Testis (tissue), 2 donors: ENCODE data around the gene PRKX.

Source experiments
- POLR2A ChIP-seq: fragments of 450-650 bp; IDR thresholded peaks from one replicate; pipeline ENCODE4 v1.6.1; 2017; ENCODE audit warnings: antibody characterized with exemption, mild to moderate bottlenecking, moderate library complexity
- TF ChIP-seq, protein P1 (sequence below), 3 experiments: fragments of 450-650 bp in 2 of 3; fragments of 200-600 bp in 1 of 3; sonication (generic) in 1 of 3; IDR thresholded peaks; one replicate each; pipeline ENCODE4 v1.5.1; 2016 to 2019; ENCODE audit warnings: antibody characterized with exemption in 3 of 3, mild to moderate bottlenecking in 2 of 3, moderate library complexity in 1 of 3

DNA sequence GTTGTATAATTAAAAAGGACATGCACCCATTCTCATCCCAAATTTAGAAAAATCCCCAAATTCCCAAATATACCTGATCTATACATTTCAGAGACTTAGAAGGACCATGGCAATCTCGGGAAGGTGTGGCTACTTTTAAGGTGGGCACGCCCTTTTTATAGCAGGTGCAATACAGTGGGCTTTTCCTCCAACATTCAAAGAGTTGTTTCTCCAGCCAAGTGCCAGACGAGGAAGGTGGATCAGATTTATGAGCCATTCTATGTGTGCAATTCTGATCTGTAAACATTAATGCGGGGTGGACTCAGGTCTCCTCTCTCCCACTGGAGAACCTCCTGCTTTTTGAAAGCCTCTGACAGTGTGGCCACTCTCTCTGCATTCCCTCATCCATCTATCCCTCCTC, 33.8 kb downstream of the PRKX start:
- TF ChIP-seq, protein P1, sequence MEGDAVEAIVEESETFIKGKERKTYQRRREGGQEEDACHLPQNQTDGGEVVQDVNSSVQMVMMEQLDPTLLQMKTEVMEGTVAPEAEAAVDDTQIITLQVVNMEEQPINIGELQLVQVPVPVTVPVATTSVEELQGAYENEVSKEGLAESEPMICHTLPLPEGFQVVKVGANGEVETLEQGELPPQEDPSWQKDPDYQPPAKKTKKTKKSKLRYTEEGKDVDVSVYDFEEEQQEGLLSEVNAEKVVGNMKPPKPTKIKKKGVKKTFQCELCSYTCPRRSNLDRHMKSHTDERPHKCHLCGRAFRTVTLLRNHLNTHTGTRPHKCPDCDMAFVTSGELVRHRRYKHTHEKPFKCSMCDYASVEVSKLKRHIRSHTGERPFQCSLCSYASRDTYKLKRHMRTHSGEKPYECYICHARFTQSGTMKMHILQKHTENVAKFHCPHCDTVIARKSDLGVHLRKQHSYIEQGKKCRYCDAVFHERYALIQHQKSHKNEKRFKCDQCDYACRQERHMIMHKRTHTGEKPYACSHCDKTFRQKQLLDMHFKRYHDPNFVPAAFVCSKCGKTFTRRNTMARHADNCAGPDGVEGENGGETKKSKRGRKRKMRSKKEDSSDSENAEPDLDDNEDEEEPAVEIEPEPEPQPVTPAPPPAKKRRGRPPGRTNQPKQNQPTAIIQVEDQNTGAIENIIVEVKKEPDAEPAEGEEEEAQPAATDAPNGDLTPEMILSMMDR (IDR thresholded peaks at IDR 0.05): no peak
- TF ChIP-seq POLR2A: no peak
